CD4-positive, alpha-beta T cell (primary cell): ENCODE results near the gene PCLO. TPM values are rescaled to one million over a fixed set of nuclear protein-coding genes. Genes with fewer than 3 reads are reported as not detected.

ENCODE experiments used
- ATAC-seq: fragments of 200-7000 bp; cut with Tn5 transposase; one replicate; pipeline ENCODE4 v1.10.0; 2022; ENCODE audit warnings: mild to moderate bottlenecking; ENCODE audit not compliant: poor library complexity
- CTCF ChIA-PET: fragments of 350-600 bp; sonication (Branson Sonifier 250); formaldehyde crosslinking; loops from one replicate; lab custom pipeline; 2021; ENCODE audit warnings: antibody characterized with exemption, inconsistent platforms; lab: Charles Lee
- POLR2A ChIA-PET: fragments of 350-600 bp; sonication (Branson Sonifier 250); formaldehyde crosslinking; loops from one replicate; lab custom pipeline; 2021; ENCODE audit warnings: antibody characterized with exemption, inconsistent platforms; lab: Charles Lee
- DNase-seq, 14 experiments: peaks; one replicate each; pipeline ENCODE4 v3.0.0-alpha.2; 2013 to 2020; ENCODE audit warnings: mixed read lengths in 2 of 14
- H3K27ac ChIP-seq, 2 donors: one replicate each; pipeline versions ENCODE4 v1.5.1 to v1.7.0; 2013; ENCODE audit warnings: low read length in 2 of 2, low read depth in 1 of 2, mild to moderate bottlenecking in 1 of 2
- H3K27me3 ChIP-seq, 2 experiments: 1 replicate in 1 of 2; 2 replicates in 1 of 2; pipeline versions ENCODE4 v1.6.1 to v1.7.0; 2013; ENCODE audit warnings: low read length in 2 of 2, control low read depth in 1 of 2, mild to moderate bottlenecking in 1 of 2, moderate library complexity in 1 of 2; ENCODE audit not compliant: insufficient read depth in 2 of 2, control insufficient read depth in 1 of 2
- H3K36me3 ChIP-seq: one replicate; pipeline ENCODE4 v1.6.1; 2013; ENCODE audit warnings: low read length, control low read depth; ENCODE audit not compliant: insufficient read depth
- H3K4me1 ChIP-seq: one replicate; pipeline ENCODE4 v1.6.1; 2013; ENCODE audit warnings: low read length, control low read depth; ENCODE audit not compliant: insufficient read depth
- H3K4me3 ChIP-seq: one replicate; pipeline ENCODE4 v1.5.1; 2013; ENCODE audit warnings: mild to moderate bottlenecking, low read length, moderate library complexity
- H3K9me3 ChIP-seq, 2 experiments: 1 replicate in 1 of 2; 2 replicates in 1 of 2; pipeline versions ENCODE4 v1.6.1 to v1.7.0; 2013; ENCODE audit warnings: low read length in 2 of 2, mild to moderate bottlenecking in 2 of 2, control low read depth in 1 of 2, moderate library complexity in 1 of 2; ENCODE audit not compliant: control insufficient read depth in 1 of 2, insufficient read depth in 1 of 2
- H3K27ac Mint-ChIP-seq: one replicate; pipeline ENCODE4 v1.8.0; 2020; ENCODE audit warnings: mixed read lengths
- H3K27me3 Mint-ChIP-seq: one replicate; pipeline ENCODE4 v1.8.0; 2021; ENCODE audit warnings: mixed read lengths
- H3K36me3 Mint-ChIP-seq: one replicate; pipeline ENCODE4 v1.8.0; 2021; ENCODE audit warnings: low read depth, mixed read lengths
- H3K4me1 Mint-ChIP-seq: one replicate; pipeline ENCODE4 v1.8.0; 2021; ENCODE audit warnings: low read depth, mixed read lengths
- H3K4me3 Mint-ChIP-seq: one replicate; pipeline ENCODE4 v1.8.0; 2020; ENCODE audit warnings: mild to moderate bottlenecking, mixed read lengths
- H3K9me3 Mint-ChIP-seq: one replicate; pipeline ENCODE4 v1.8.0; 2020; ENCODE audit warnings: mixed read lengths
- CTCF ChIP-seq: fragments of 200-600 bp; IDR thresholded peaks from one replicate; pipeline ENCODE4 v1.8.0; 2022; ENCODE audit warnings: antibody characterized with exemption, mild to moderate bottlenecking
- intact Hi-C, 2 experiments: fragments of 100-400 bp; cut with DNase I in 1 of 2; cut with micrococcal nuclease in 1 of 2; formaldehyde crosslinking; loops; one replicate each; pipeline versions ENCODE4 v1.15.1 to v1.9.0; 2023 to 2025; cut with DNase I, micrococcal nuclease
- total RNA-seq, 174 experiments: library from RNA in 2 of 174; stranded (reverse) in 2 of 174; gene quantifications; one replicate each; pipeline ENCODE4 v1.2.3 and lab custom pipeline; 2021 to 2026

PCLO gene
- total RNA-seq, 2 experiments from 2014 or later: not detected

GRCh38 chr7:82823073-82823472 is 339.6 kb downstream of the PCLO start:
- ATAC-seq (no peak), DNase-seq (no peak)
- Histone ChIP-seq H3K4me1 (no peaks in the 10 kb centered on the region), H3K27me3 (no peaks in the 10 kb centered on the region), H3K4me3 (no peak overlapping the region), H3K36me3 (no peaks in the 10 kb centered on the region), H3K9me3 (no peaks in the 10 kb centered on the region), H3K27ac (no peak overlapping the region)
- CTCF ChIA-PET: no interaction called here
- Mint-ChIP-seq H3K27me3 (no peaks in the 10 kb centered on the region), H3K9me3 (no peaks in the 10 kb centered on the region), H3K36me3 (no peaks in the 10 kb centered on the region), H3K4me3 (no peak overlapping the region), H3K27ac (no peak overlapping the region), H3K4me1 (no peaks in the 10 kb centered on the region)
- POLR2A ChIA-PET: no interaction called here
- intact Hi-C loops: no loop called here
- no peak for TF ChIP-seq CTCF

DNA sequence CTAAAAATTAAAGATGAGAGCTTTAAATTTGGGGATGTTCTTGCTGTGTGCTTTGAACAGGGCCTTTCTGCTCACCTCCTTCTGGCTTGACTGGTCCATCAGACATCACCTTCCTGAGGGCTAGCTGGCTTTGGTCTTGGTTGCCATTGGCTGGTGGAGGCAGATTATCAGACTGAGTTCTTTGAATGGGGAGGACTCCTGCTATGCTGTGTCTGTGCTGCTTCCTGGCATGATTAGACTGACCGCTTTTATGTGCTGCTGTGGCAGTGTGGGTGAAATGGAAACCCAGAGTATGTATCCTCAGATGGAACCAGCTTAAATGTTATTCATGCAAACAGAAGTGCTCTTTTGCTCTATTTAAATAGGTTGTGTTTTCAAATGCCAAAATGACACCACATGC is 341.6 kb downstream of the PCLO start:
- H3K4me1 ChIP-seq: no peaks in the 10 kb centered on the region

GRCh38 chr7:82818171-82818570 is 344.5 kb downstream of the PCLO start:
- Histone ChIP-seq H3K27ac (no peak overlapping the region), H3K36me3 (no peaks in the 10 kb centered on the region), H3K4me1 (no peaks in the 10 kb centered on the region), H3K9me3 (no peaks in the 10 kb centered on the region), H3K4me3 (no peak overlapping the region), H3K27me3 (no peaks in the 10 kb centered on the region)
- CTCF ChIA-PET: no interaction called here
- no peak for ATAC-seq
- TF ChIP-seq CTCF: no peak
- intact Hi-C loops: no loop called here
- Mint-ChIP-seq H3K4me3 (no peak overlapping the region), H3K4me1 (no peaks in the 10 kb centered on the region), H3K9me3 (no peaks in the 10 kb centered on the region), H3K27ac (no peak overlapping the region), H3K27me3 (no peaks in the 10 kb centered on the region), H3K36me3 (no peaks in the 10 kb centered on the region)
- no peak for DNase-seq
- POLR2A ChIA-PET: no interaction called here

More for the DNA sequence above, 341.6 kb downstream of the PCLO start:
- CTCF ChIA-PET: no interaction called here
- Histone ChIP-seq H3K36me3 (no peaks in the 10 kb centered on the region), H3K9me3 (no peaks in the 10 kb centered on the region), H3K4me3 (no peak overlapping the region), H3K27ac (no peak overlapping the region), H3K27me3 (no peaks in the 10 kb centered on the region)
- H3K9me3 Mint-ChIP-seq: no peaks in the 10 kb centered on the region
- H3K27me3 Mint-ChIP-seq: no peaks in the 10 kb centered on the region
- H3K4me3 Mint-ChIP-seq: no peak overlapping the region
- H3K4me1 Mint-ChIP-seq: no peaks in the 10 kb centered on the region
- POLR2A ChIA-PET: no interaction called here
- ATAC-seq (no peak), DNase-seq (no peak)
- no peak overlapping the region for H3K27ac Mint-ChIP-seq
- intact Hi-C loops: no loop called here
- TF ChIP-seq CTCF: no peak
- H3K36me3 Mint-ChIP-seq: no peaks in the 10 kb centered on the region
